HEK293T (cell line): ENCODE measurements around the gene NT5C2.

ENCODE experiments used
- CTCF ChIA-PET: fragments of 350-600 bp; formaldehyde crosslinking; extraction: SDS; loops from one replicate; lab custom pipeline; 2021; ENCODE audit warnings: antibody characterized with exemption, inconsistent platforms; lab: Yijun Ruan, JAX
- POLR2A ChIA-PET: fragments of 350-600 bp; formaldehyde crosslinking; extraction: SDS; loops from one replicate; lab custom pipeline; 2020; ENCODE audit warnings: antibody characterized with exemption, inconsistent platforms; lab: Yijun Ruan, JAX
- DNase-seq: peaks from one replicate; pipeline ENCODE4 v3.0.0; 2012; ENCODE audit warnings: mixed read lengths; ENCODE audit errors: extremely low spot score
- ARNT ChIP-seq: fragments of 450-650 bp; IDR thresholded peaks from 2 replicates; pipeline ENCODE4 v1.6.1; 2017; ENCODE audit warnings: mild to moderate bottlenecking
- BHLHE40 ChIP-seq: fragments of 450-650 bp; IDR thresholded peaks from 2 replicates; pipeline ENCODE4 v1.6.1; 2016; ENCODE audit warnings: mild to moderate bottlenecking, moderate library complexity, borderline replicate concordance
- CTBP1 ChIP-seq: fragments of 450-650 bp; IDR thresholded peaks from 2 replicates; pipeline ENCODE4 v1.6.1; 2016; ENCODE audit warnings: borderline replicate concordance
- ELF4 ChIP-seq: fragments of 450-650 bp; IDR thresholded peaks from 2 replicates; pipeline ENCODE4 v1.6.1; 2017; ENCODE audit warnings: antibody characterized with exemption
- FOXA1 ChIP-seq: fragments of 450-650 bp; IDR thresholded peaks from 2 replicates; pipeline ENCODE4 v1.6.1; 2016; ENCODE audit warnings: mild to moderate bottlenecking
- FOXK2 ChIP-seq: fragments of 450-650 bp; IDR thresholded peaks from 2 replicates; pipeline ENCODE4 v1.6.1; 2016; ENCODE audit warnings: mild to moderate bottlenecking
- FOXM1 ChIP-seq: fragments of 450-650 bp; IDR thresholded peaks from 2 replicates; pipeline ENCODE4 v1.6.1; 2017; ENCODE audit warnings: mild to moderate bottlenecking, borderline replicate concordance
- HDGF ChIP-seq: fragments of 450-650 bp; IDR thresholded peaks from 2 replicates; pipeline ENCODE4 v1.6.1; 2017; ENCODE audit warnings: antibody characterized with exemption, borderline replicate concordance
- L3MBTL2 ChIP-seq: fragments of 450-650 bp; conservative IDR thresholded peaks from 2 replicates; pipeline ENCODE4 v1.6.1; 2016; ENCODE audit warnings: mild to moderate bottlenecking
- LEF1 ChIP-seq: fragments of 450-650 bp; IDR thresholded peaks from 2 replicates; pipeline ENCODE4 v1.6.1; 2017; ENCODE audit warnings: mild to moderate bottlenecking, borderline replicate concordance
- NFRKB ChIP-seq: fragments of 450-650 bp; IDR thresholded peaks from 2 replicates; pipeline ENCODE4 v1.6.1; 2016; ENCODE audit warnings: mild to moderate bottlenecking, moderate library complexity
- SP1 ChIP-seq: fragments of 450-650 bp; IDR thresholded peaks from 2 replicates; pipeline ENCODE4 v1.6.1; 2017
- SUZ12 ChIP-seq: fragments of 450-650 bp; IDR thresholded peaks from 2 replicates; pipeline ENCODE4 v1.6.1; 2016; ENCODE audit warnings: mild to moderate bottlenecking
- TARDBP ChIP-seq: fragments of 450-650 bp; IDR thresholded peaks from 2 replicates; pipeline ENCODE4 v1.6.1; 2016
- ZNF384 ChIP-seq: fragments of 450-650 bp; IDR thresholded peaks from 2 replicates; pipeline ENCODE4 v1.6.1; 2016
- TF ChIP-seq, protein P1 (sequence below): fragments of 450-650 bp; IDR thresholded peaks from 2 replicates; pipeline ENCODE4 v1.6.1; 2016

Gene NT5C2

DNA sequence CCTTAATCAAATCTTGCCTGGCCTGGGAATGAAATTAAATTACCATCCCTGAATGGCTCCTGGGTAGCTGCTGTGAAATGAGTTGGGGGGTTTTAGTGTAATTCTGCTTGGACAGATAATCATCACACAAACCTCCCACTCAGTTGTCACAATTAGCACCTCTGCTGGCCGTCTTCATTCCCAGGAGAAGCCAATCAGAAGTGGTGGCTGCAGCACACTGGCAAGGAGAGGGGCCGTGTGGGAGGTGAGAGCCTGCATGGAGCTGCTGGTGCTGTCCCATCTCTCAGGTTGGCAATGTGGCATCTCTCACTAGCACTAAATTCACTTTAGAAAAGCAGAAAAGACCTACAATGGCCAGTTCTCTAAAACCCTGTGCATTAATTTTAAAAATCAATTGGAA lies 92.5 kb downstream of the NT5C2 start:
- POLR2A ChIA-PET: no interaction called here
- DNase-seq: no peak
- no peak for TF ChIP-seq FOXM1
- TF ChIP-seq HDGF: no peak
- TF ChIP-seq BHLHE40: no peak
- TF ChIP-seq NFRKB: no peak
- no peak for TF ChIP-seq FOXK2
- TF ChIP-seq, protein P1, sequence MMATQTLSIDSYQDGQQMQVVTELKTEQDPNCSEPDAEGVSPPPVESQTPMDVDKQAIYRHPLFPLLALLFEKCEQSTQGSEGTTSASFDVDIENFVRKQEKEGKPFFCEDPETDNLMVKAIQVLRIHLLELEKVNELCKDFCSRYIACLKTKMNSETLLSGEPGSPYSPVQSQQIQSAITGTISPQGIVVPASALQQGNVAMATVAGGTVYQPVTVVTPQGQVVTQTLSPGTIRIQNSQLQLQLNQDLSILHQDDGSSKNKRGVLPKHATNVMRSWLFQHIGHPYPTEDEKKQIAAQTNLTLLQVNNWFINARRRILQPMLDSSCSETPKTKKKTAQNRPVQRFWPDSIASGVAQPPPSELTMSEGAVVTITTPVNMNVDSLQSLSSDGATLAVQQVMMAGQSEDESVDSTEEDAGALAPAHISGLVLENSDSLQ: no peak
- TF ChIP-seq SUZ12: no peak
- TF ChIP-seq CTBP1: no peak
- no peak for TF ChIP-seq ARNT
- TF ChIP-seq ZNF384: no peak
- TF ChIP-seq SP1: no peak
- TF ChIP-seq L3MBTL2: no peak
- no peak for TF ChIP-seq FOXA1
- no peak for TF ChIP-seq ELF4
- TF ChIP-seq LEF1: no peak
- CTCF ChIA-PET: no interaction called here

DNA sequence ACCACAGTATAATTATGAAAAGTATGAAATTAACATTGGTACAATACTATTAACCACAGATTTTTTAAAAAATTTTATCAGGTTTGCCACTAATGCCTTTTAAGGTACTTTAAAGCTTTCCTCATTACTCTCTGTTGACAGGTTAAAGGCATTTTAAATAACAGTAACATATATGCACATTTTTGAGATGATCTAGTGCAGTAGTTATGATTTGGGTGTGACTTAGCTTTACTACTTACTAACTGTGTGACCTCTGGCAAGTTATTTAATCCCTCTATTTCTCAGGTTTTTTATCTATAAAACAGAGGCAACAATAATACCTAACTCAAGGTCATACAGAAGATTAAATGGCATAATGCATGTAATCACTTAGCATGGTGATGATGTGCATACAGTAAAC lies 94.8 kb downstream of the NT5C2 start:
- TF ChIP-seq ZNF384 (no peak), NFRKB (no peak), SP1 (no peak), FOXK2 (no peak), TARDBP (no peak), ARNT (no peak), FOXM1 (no peak), ELF4 (no peak)
- no peak for DNase-seq
- ChIA-PET CTCF (no interaction called here), POLR2A (no interaction called here)

DNA sequence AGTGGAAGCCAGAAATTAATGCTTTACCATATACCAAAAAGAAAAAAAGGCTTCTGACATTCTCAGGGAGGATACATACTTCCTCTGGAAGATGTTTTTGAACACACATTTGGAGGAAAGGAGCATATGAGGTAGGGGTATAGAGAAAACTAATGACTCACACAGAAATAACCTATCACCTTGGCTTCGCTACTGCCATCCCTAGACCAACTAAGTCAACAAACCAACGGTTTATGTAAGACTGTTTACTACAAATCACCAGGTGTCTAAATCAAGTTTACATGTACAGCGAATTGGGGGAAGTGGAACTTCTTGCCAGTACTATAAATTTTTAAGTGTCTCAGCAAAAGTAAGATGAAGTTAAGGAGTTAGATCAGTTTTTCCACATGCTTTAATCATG lies 96.9 kb downstream of the NT5C2 start:
- CTCF ChIA-PET: no interaction called here
- TF ChIP-seq BHLHE40 (no peak), FOXM1 (no peak), TARDBP (no peak), ZNF384 (no peak)
- POLR2A ChIA-PET: no interaction called here
- no peak for DNase-seq

DNA sequence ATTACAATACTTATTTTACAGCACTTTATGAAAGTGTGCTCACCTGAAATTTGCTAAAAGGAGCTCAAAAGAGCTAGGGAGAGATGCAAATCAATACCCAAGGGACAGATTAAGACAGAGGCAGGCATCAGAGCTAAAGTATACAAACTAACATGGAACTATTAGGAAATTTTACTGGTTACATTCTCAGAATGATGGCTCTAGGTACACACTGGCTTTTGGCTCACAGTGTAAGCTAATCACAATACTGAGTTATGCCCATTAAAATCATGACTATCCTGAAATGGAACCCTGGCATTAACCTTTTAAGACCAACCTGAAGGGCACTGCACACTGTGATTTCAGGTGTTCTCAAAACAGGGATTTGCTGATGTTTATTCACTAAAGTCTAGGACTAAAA lies 98.1 kb downstream of the NT5C2 start:
- CTCF ChIA-PET: no interaction called here
- DNase-seq: no peak
- POLR2A ChIA-PET: no interaction called here
- TF ChIP-seq FOXM1: no peak
- no peak for TF ChIP-seq ELF4
- TF ChIP-seq L3MBTL2: no peak
- TF ChIP-seq, protein P1: no peak
- TF ChIP-seq HDGF: no peak
- no peak for TF ChIP-seq BHLHE40
- TF ChIP-seq FOXK2: no peak
- no peak for TF ChIP-seq NFRKB
- no peak for TF ChIP-seq FOXA1
- TF ChIP-seq SUZ12: no peak
- TF ChIP-seq LEF1: no peak
- TF ChIP-seq TARDBP: no peak
- TF ChIP-seq SP1: no peak
- TF ChIP-seq CTBP1: no peak
- no peak for TF ChIP-seq ZNF384

DNA sequence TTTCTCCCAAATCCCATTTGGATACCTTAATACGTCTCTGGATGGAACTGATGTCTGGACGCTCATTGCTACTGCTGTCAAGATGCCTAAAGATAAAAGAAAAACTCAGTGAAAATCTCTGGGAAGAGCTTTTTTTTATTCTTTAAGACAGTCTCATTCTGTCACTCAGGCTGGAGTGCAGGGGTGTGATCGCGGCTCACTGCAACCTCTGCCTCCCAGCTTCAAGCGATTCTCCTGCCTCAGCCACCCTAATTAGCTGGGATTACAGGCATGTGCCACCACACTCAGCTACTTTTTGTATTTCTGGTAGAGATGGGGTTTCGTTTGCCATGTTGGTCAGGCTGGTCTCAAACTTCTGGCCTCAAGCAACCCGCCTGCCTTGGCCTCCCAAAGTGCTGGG lies 102.2 kb downstream of the NT5C2 start:
- ChIA-PET POLR2A (no interaction called here), CTCF (interaction anchor here (0.5 kb wide), 1 partner anchor 324 kb away, joined by 3 read pairs; no protein-coding TSS in a partner anchor)
- no peak for TF ChIP-seq BHLHE40
- no peak for TF ChIP-seq FOXM1
- TF ChIP-seq FOXK2: no peak
- TF ChIP-seq TARDBP: no peak
- TF ChIP-seq FOXA1: no peak
- no peak for TF ChIP-seq NFRKB
- TF ChIP-seq ARNT: no peak
- TF ChIP-seq, protein P1: no peak
- no peak for TF ChIP-seq SP1
- TF ChIP-seq ELF4: no peak
- no peak for TF ChIP-seq HDGF
- TF ChIP-seq CTBP1: no peak
- TF ChIP-seq ZNF384: no peak
- no peak for TF ChIP-seq LEF1
- no peak for DNase-seq

DNA sequence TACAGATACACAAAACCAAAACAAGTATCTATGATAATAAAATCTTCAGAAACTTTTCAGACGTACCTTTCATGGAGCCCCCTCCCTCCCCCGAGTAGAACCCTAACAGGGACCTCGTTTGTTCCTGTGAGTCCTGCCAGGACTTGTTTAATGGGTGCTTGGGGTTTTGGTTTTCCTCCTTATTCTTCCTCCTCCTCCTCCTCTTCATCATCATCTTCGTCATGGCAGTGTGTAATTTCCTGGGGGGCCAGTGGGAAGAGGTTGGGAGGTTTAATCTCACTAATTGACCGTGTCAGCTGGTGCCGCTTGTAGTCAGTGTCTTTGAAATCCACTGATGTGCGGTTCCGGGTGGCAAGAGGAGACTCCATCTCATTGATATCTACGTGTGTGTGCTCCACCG lies 103.6 kb downstream of the NT5C2 start:
- ChIA-PET CTCF (no interaction called here), POLR2A (no interaction called here)
- no peak for DNase-seq
- TF ChIP-seq NFRKB (no peak), SP1 (no peak), ARNT (no peak), ZNF384 (no peak), ELF4 (no peak)

DNA sequence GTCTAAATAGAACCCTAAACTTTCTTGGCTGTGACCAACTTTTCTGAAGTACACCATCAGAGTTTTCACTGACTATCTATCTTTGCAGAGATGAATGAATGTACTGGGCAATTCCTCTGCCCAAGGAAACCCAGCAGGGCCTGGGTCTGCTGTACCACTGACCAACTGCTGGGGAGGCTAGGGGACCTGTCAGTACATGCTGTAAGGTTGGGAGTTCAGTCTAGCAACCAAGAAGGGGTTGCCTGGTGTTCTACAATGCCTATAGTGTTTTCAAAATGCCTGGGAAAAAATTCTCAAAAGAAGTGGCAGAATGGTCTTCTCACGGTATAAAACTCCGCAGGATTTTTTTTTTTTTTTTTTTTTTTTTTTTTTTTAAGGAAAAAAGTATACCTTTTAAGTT lies 106.3 kb downstream of the NT5C2 start:
- TF ChIP-seq TARDBP: no peak
- TF ChIP-seq SUZ12: no peak
- TF ChIP-seq ZNF384: no peak
- no peak for TF ChIP-seq NFRKB
- no peak for TF ChIP-seq ARNT
- no peak for TF ChIP-seq SP1
- no peak for TF ChIP-seq FOXM1
- TF ChIP-seq FOXA1: no peak
- TF ChIP-seq, protein P1: no peak
- TF ChIP-seq ELF4: no peak
- no peak for TF ChIP-seq HDGF
- no peak for TF ChIP-seq LEF1
- TF ChIP-seq BHLHE40: no peak
- TF ChIP-seq L3MBTL2: no peak
- TF ChIP-seq CTBP1: no peak
- TF ChIP-seq FOXK2: no peak
- ChIA-PET CTCF (interaction anchor here (0.6 kb wide), 1 partner anchor 30 kb away, joined by 4 read pairs; no protein-coding TSS in a partner anchor), POLR2A (no interaction called here)
- DNase-seq: no peak
